ENCODE results near the gene IGFBPL1. TPM values are rescaled to one million over a fixed set of nuclear protein-coding genes. Genes with fewer than 3 reads are reported as not detected.
A peak's percentile ranks its signal among the peaks of the same experiment; 100 is the strongest.

The IGFBPL1 gene
- total and polyA plus RNA-seq, 2 of the 13 experiments (the other 11 are each of a cell fraction or from before 2014, with no cell fraction given) = 0.24 TPM; not detected in 1

DNA sequence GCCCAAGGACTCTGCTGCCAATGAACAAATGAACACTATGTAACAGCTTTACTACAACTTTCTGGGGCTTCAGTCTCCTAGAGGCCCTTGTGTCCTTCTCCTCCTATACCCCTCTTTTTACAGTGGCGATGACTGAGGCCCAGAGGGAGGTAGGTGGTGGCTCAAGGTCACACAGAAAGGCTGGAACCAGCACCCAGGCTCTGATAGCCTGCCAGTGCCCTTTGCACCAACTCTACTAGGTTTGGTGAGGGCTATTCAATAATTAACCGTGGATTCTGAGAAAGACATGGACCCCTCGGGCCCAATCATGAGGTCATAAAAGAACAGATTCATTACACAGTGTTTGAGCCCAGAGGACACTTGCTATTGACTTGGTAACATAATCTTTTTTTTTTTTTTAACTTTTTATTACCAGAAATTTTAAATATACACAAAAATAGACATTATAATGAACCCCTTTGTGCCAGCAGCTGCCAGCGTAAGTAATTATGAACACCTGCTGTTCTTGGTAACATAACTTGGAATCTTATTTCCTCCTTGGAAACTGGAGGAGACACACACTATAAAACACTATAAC is 37.8 kb downstream of the IGFBPL1 start (continued):
- TF ChIP-seq ZNF503 (CRISPR knock-in tag; IDR thresholded peaks at IDR 0.05) (peak; percentile 20; the same call in 1 of the 2 replicates), ATRX (CRISPR knock-in tag; IDR thresholded peaks at IDR 0.05; ENCODE audit: borderline replicate concordance) (no peak), STAT6 (CRISPR knock-in tag; IDR thresholded peaks at IDR 0.05; ENCODE audit: borderline replicate concordance) (no peak), NCOA1 (CRISPR knock-in tag; IDR thresholded peaks at IDR 0.05) (peak; percentile 27; the same call in 1 of the 2 replicates), ZNF569 (CRISPR knock-in tag; IDR thresholded peaks at IDR 0.05; ENCODE audit: borderline replicate concordance) (no peak), FOXJ3 (CRISPR knock-in tag; IDR thresholded peaks at IDR 0.05; ENCODE audit: borderline replicate concordance) (no peak; the same call in 1 of the 2 replicates), ZNF335 (CRISPR knock-in tag; IDR thresholded peaks at IDR 0.05) (no peak; the same call in 1 of the 2 replicates), NKX3-1 (CRISPR knock-in tag; IDR thresholded peaks at IDR 0.05) (no peak), ZNF263 (CRISPR knock-in tag; IDR thresholded peaks at IDR 0.05) (no peak), TOE1 (CRISPR knock-in tag; IDR thresholded peaks at IDR 0.05) (no peak), PRDM15 (CRISPR knock-in tag; IDR thresholded peaks at IDR 0.05) (no peak), ZSCAN22 (CRISPR knock-in tag; IDR thresholded peaks at IDR 0.05) (no peak), CBX5 (CRISPR knock-in tag; IDR thresholded peaks at IDR 0.05; ENCODE audit: borderline replicate concordance) (no peak; the same call in 1 of the 2 replicates), XRCC5 (optimal IDR thresholded peaks at IDR 0.05; ENCODE audit: low read length) (no peak), ZBTB42 (CRISPR knock-in tag; IDR thresholded peaks at IDR 0.05) (no peak), AHR (CRISPR knock-in tag; IDR thresholded peaks at IDR 0.05) (no peak), ARHGAP35 (CRISPR knock-in tag; IDR thresholded peaks at IDR 0.05; ENCODE audit: borderline replicate concordance) (no peak), TSC22D2 (CRISPR knock-in tag; IDR thresholded peaks at IDR 0.05; ENCODE audit: borderline replicate concordance) (no peak), ZFP36L2 (CRISPR knock-in tag; IDR thresholded peaks at IDR 0.05) (no peak)

Measured in HepG2 (cell line).